Kidney (tissue), 22 donors: ENCODE results near the gene SALL1. TPM values are rescaled to one million over a fixed set of nuclear protein-coding genes. Genes with fewer than 3 reads are reported as not detected.

ENCODE experiments used
- DNase-seq, 5 donors: peaks; one replicate each; pipeline ENCODE4 v3.0.0-alpha.2; 2013 to 2020
- FAIRE-seq: peaks from 2 replicates; lab custom pipeline; 2012; peaks lifted over from hg19 to GRCh38; lab: Jason Lieb, UNC
- H3K27ac ChIP-seq, 2 donors: one replicate each; pipeline ENCODE4 v1.7.0; 2013; ENCODE audit warnings: low read depth in 2 of 2, low read length in 2 of 2, inconsistent platforms in 1 of 2
- H3K27me3 ChIP-seq: one replicate; pipeline ENCODE4 v1.7.1; 2013; ENCODE audit warnings: low read length, inconsistent platforms; ENCODE audit not compliant: control insufficient read depth, insufficient read depth
- H3K36me3 ChIP-seq, 3 donors: one replicate each; pipeline versions ENCODE4 v1.7.0 to v1.7.1; 2013; ENCODE audit warnings: low read length in 3 of 3, control low read depth in 1 of 3, inconsistent platforms in 1 of 3; ENCODE audit not compliant: insufficient read depth in 3 of 3, control insufficient read depth in 2 of 3
- H3K4me1 ChIP-seq, 3 donors: one replicate each; pipeline versions ENCODE4 v1.7.0 to v1.7.1; 2013; ENCODE audit warnings: low read length in 3 of 3, inconsistent platforms in 1 of 3, low read depth in 1 of 3; ENCODE audit not compliant: control insufficient read depth in 2 of 3, insufficient read depth in 2 of 3
- H3K4me3 ChIP-seq, 3 donors: one replicate each; pipeline versions ENCODE4 v1.7.0 to v1.8.1; 2013; ENCODE audit warnings: low read length in 3 of 3, control low read depth in 1 of 3, inconsistent platforms in 1 of 3
- H3K9ac ChIP-seq, 3 donors: one replicate each; pipeline versions ENCODE4 v1.7.0 to v1.7.1; 2013; ENCODE audit warnings: low read length in 3 of 3, control low read depth in 1 of 3, inconsistent platforms in 1 of 3
- H3K9me3 ChIP-seq, 3 donors: one replicate each; pipeline versions ENCODE4 v1.7.0 to v1.7.1; 2013; ENCODE audit warnings: low read length in 3 of 3, control low read depth in 1 of 3, inconsistent platforms in 1 of 3; ENCODE audit not compliant: control insufficient read depth in 2 of 3, insufficient read depth in 1 of 3
- intact Hi-C: fragments of 100-400 bp; cut with DNase I; formaldehyde crosslinking; loops from one replicate; pipeline ENCODE4 v1.11.1; 2022
- long read RNA-seq, 10 donors: library from polyadenylated mRNA in 1 of 10; unstranded in 1 of 10; transcript quantifications; one replicate each; pipeline ENCODE4 v2.0.0 and lab custom pipeline, GENCODE V29; 2021 to 2026
- polyA plus RNA-seq: library from polyadenylated mRNA; stranded (reverse); fragments of 350-450 nt; fragmentation: Illumina TruSeq; extraction: RNeasy Lipid Tissue Mini Kit (QIAGEN cat#74804); gene quantifications from one replicate; pipeline ENCODE4 v1.2.3, GENCODE V29; 2014; ENCODE audit warnings: low read depth, low replicate concordance; ENCODE audit not compliant: insufficient read depth
- total RNA-seq: library from RNA; stranded (reverse); fragmentation: NEBNext Ultra II Directional; extraction: Animal tissue kit (Norgen Biotek cat#: 25700); gene quantifications from one replicate; pipeline ENCODE4 v1.2.1, GENCODE V29; 2021
- TF ChIP-seq, protein P1 (sequence below): IDR thresholded peaks from 3 replicates; pipeline ENCODE4 v1.5.1; 2012; ENCODE audit warnings: mild to moderate bottlenecking, moderate library complexity, borderline replicate concordance; ENCODE audit not compliant: insufficient read depth; ENCODE audit errors: extremely low read depth
- donor health status: control.
- donor health status: control.
- donor health status: control.
- donor health status: control.
- donor health status: control.
- donor health status: DM: yes; HTN: yes; CAD: no.
- donor health status: Normal renal cell carcinoma (clear cell type).

SALL1 gene
- total RNA-seq (75.3 TPM), polyA plus RNA-seq (15.3 TPM)
- long read RNA-seq, donor 1, partial matches to known transcripts = 59 of 60 reads
- long read RNA-seq, donor 1, other reads (novel, unspliced or antisense) = 0 of 60 reads
- long read RNA-seq, donor 2, partial matches to known transcripts = 34 of 34 reads
- long read RNA-seq, donor 2, other reads (novel, unspliced or antisense) = 0 of 34 reads
- long read RNA-seq, donor 3, full-length matches to known transcripts = 1 of 60 reads
- long read RNA-seq, donor 3, partial matches to known transcripts = 59 of 60 reads
- long read RNA-seq, donor 3, other reads (novel, unspliced or antisense) = 0 of 60 reads
- long read RNA-seq, donor 4, full-length matches to known transcripts = 3 of 49 reads
- long read RNA-seq, donor 4, partial matches to known transcripts = 41 of 49 reads
- long read RNA-seq, donor 4, other reads (novel, unspliced or antisense) = 5 of 49 reads
- long read RNA-seq, donor 5 = 0 reads
- long read RNA-seq, donor 6, partial matches to known transcripts = 8 of 8 reads
- long read RNA-seq, donor 6, other reads (novel, unspliced or antisense) = 0 of 8 reads
- long read RNA-seq, donor 7, full-length matches to known transcripts = 2 of 55 reads
- long read RNA-seq, donor 7, partial matches to known transcripts = 50 of 55 reads
- long read RNA-seq, donor 7, other reads (novel, unspliced or antisense) = 3 of 55 reads
- long read RNA-seq, donor 8, partial matches to known transcripts = 82 of 82 reads
- long read RNA-seq, donor 8, other reads (novel, unspliced or antisense) = 0 of 82 reads
- long read RNA-seq, donor 9, partial matches to known transcripts = 19 of 19 reads
- long read RNA-seq, donor 9, other reads (novel, unspliced or antisense) = 0 of 19 reads
- long read RNA-seq, donor 10, partial matches to known transcripts = 51 of 51 reads
- long read RNA-seq, donor 10, other reads (novel, unspliced or antisense) = 0 of 51 reads

DNA sequence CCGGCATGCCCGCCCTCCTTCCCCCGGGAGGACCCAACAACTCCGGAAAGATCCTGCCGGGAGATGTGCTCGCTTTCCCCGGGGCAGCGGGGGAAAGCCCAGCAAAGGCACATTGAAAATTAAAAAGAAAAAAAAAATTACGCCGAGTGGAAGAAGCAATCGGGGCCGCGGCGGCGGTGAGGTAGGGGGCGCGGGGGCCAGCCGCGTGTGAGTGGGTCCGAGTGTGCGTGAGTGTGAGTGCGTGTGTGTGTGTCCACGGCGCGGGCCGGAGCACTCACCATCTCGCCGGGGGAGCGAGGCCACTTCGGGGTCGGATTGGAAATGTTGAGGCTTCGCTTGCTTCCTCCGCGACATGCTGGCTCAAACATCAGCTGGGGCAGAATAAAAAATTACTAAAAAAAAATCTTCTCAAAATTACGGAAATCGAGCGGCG, at the start of gene SALL1:
Gene SALL1, minus strand, starts transcription at position 383 of the 433 bp plus-strand sequence. Its CDS starts 29 bp downstream, at position 354.
- Histone ChIP-seq H3K27me3 (peaks cover 3% of the 10 kb centered on the region), H3K4me3 (peak within 1 kb of the TSS; percentile 72 to 87 (median 73)), H3K36me3 (no peaks in the 10 kb centered on the region), H3K9me3 (no peaks in the 10 kb centered on the region), H3K27ac (peak within 1 kb of the TSS; percentile 94 to 97), H3K9ac (peak within 1 kb of the TSS; percentile 76 to 100 (median 94)), H3K4me1 (peaks cover 0 to 4% (median 0%) of the 10 kb centered on the region in 3 donors)
- intact Hi-C loops = no loop called here
- DNase-seq (peak in 2 of 5 donors; percentile 35 to 77), FAIRE-seq (no peak)
- TF ChIP-seq, protein P1, sequence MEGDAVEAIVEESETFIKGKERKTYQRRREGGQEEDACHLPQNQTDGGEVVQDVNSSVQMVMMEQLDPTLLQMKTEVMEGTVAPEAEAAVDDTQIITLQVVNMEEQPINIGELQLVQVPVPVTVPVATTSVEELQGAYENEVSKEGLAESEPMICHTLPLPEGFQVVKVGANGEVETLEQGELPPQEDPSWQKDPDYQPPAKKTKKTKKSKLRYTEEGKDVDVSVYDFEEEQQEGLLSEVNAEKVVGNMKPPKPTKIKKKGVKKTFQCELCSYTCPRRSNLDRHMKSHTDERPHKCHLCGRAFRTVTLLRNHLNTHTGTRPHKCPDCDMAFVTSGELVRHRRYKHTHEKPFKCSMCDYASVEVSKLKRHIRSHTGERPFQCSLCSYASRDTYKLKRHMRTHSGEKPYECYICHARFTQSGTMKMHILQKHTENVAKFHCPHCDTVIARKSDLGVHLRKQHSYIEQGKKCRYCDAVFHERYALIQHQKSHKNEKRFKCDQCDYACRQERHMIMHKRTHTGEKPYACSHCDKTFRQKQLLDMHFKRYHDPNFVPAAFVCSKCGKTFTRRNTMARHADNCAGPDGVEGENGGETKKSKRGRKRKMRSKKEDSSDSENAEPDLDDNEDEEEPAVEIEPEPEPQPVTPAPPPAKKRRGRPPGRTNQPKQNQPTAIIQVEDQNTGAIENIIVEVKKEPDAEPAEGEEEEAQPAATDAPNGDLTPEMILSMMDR = no peak

DNA sequence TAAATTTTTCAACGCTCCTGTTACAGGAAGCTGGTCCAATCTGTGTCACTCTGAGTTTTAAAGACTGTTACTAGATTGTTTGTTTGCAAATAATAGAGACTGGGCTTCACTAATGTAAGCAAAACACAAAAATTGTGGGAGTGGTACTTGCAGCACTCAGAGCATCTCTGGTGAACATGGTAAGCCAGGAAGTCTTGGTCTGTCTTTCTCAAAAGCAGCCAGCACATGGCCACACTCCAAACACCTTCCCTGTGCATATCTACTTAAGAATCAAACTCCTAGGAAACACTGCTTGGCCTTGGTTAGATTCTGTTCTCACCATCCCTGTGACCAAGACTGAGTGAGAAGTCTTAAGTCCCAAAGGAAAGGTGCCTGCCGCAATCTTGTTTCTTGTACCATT, 49.7 kb upstream of the SALL1 start:
- FAIRE-seq = no peak
- H3K4me3 ChIP-seq = no peak overlapping the region
- intact Hi-C loops = no loop called here

DNA sequence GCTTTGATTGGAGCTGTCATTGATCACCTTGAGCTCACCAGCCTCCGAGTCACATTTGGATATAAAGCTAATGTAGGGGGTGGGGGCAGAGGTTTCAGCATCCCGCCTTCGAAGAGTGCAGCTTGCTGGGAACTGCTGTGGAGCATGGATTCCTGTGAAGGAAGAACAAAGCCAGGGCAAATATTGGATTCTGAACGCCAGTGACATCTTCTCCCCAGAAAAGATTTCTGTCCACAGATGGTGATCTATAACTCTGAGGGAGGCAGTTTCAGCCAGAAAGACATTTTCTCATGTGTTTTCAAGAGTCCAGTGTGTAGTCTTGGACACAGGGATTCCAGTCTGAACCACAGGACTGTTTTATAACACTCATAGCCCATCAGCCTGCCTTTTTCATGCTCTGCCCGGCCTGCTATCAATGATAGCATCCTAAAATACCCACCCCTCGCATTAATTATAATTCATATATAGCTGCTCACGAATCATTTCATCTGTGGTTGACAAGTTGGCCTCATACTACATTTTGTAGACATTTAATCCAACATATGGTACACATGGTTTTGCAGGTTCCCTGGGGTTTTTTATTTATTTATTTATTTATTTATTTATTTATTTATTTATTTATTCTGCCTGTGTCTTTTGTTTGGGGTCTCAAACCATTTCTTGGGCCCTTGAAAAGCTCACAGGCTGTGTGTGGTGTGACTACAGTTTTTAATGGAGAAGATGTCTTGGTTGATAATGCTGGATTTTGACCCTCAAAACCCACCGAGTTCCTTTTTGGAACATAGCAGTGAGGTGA, 47.1 kb upstream of the SALL1 start:
- intact Hi-C loops = no loop called here
- Histone ChIP-seq H3K27me3 (no peaks in the 10 kb centered on the region), H3K27ac (no peak overlapping the region), H3K36me3 (no peaks in the 10 kb centered on the region), H3K4me1 (no peaks in the 10 kb centered on the region), H3K9me3 (peaks cover 0 to 9% (median 2%) of the 10 kb centered on the region in 3 donors), H3K4me3 (no peak overlapping the region), H3K9ac (no peak overlapping the region)
- TF ChIP-seq, protein P1 = no peak
- no peak for FAIRE-seq
- no peak for DNase-seq

More for the DNA sequence above, 49.7 kb upstream of the SALL1 start:
- peaks cover 0 to 9% (median 2%) of the 10 kb centered on the region in 3 donors for H3K9me3 ChIP-seq
- TF ChIP-seq, protein P1 = no peak
- H3K4me1 ChIP-seq = no peaks in the 10 kb centered on the region
- no peaks in the 10 kb centered on the region for H3K27me3 ChIP-seq
- DNase-seq = no peak
- H3K9ac ChIP-seq = no peak overlapping the region
- no peaks in the 10 kb centered on the region for H3K36me3 ChIP-seq
- H3K27ac ChIP-seq = no peak overlapping the region
